Measurements from ENCODE around the gene SCNN1A. TPM values are rescaled to one million over a fixed set of nuclear protein-coding genes. Genes with fewer than 3 reads are reported as not detected.

The SCNN1A gene
- total RNA-seq, 3 donors from 2014 or later: 130 to 402 (median 386) TPM

- H3K36me3 ChIP-seq (ENCODE audit: low read depth): no peaks in the 10 kb centered on the region
- ATAC-seq: peak; percentile 39
- H3K9me3 ChIP-seq: no peaks in the 10 kb centered on the region
- intact Hi-C loops (cut with DNase I, micrococcal nuclease): loop anchor here (5.0 to 10.0 kb wide), 2 partner anchors 47 to 50 kb away; no protein-coding TSS in a partner anchor
- peaks cover 15% of the 10 kb centered on the region for H3K4me1 ChIP-seq (ENCODE audit: low read depth)
- peak overlapping the region; percentile 33 for H3K4me3 ChIP-seq
- TF ChIP-seq CTCF (IDR thresholded peaks at IDR 0.05): no peak
- peak in 1 of 3 donors; percentile 63 for DNase-seq
Observed at GRCh38 chr12:6384499-6385436, 9.4 kb upstream of the SCNN1A start.

GRCh38 chr12:6383572-6384498 is 8.5 kb upstream of the SCNN1A start, which contains the start of gene LTBR:
LTBR (plus strand) TSS chr12:6384162; CDS start chr12:6384359, 197 bp downstream.
- H3K9me3 ChIP-seq: no peaks in the 10 kb centered on the region
- H3K4me3 ChIP-seq: peak within 1 kb of the TSS; percentile 33
- H3K36me3 ChIP-seq (ENCODE audit: low read depth): no peaks in the 10 kb centered on the region
- DNase-seq (peak; percentile 94 to 97 (median 97)), ATAC-seq (peak; percentile 96)
- intact Hi-C loops (cut with DNase I, micrococcal nuclease): loop anchor here (5.0 to 10.0 kb wide), 2 partner anchors 47 to 49 kb away; no protein-coding TSS in a partner anchor
- TF ChIP-seq CTCF (IDR thresholded peaks at IDR 0.05): no peak
- H3K4me1 ChIP-seq (ENCODE audit: low read depth): peaks cover 19% of the 10 kb centered on the region

- Histone ChIP-seq H3K9me3 (no peaks in the 10 kb centered on the region), H3K36me3 (ENCODE audit: low read depth) (no peaks in the 10 kb centered on the region), H3K4me1 (ENCODE audit: low read depth) (peaks cover 27% of the 10 kb centered on the region), H3K4me3 (no peak overlapping the region)
- no peak for TF ChIP-seq CTCF (IDR thresholded peaks at IDR 0.05)
- intact Hi-C loops (cut with DNase I, micrococcal nuclease): loop anchor here (5.0 to 10.0 kb wide), 2 partner anchors 46 to 48 kb away; no protein-coding TSS in a partner anchor
- DNase-seq (peak in 1 of 3 donors; percentile 28), ATAC-seq (no peak)
Observed at GRCh38 chr12:6382982-6383381, 7.6 kb upstream of the SCNN1A start.

- intact Hi-C loops (cut with DNase I, micrococcal nuclease): loop anchor here (5.0 to 10.0 kb wide), 2 partner anchors 45 to 48 kb away; no protein-coding TSS in a partner anchor
- peaks cover 33% of the 10 kb centered on the region for H3K4me1 ChIP-seq (ENCODE audit: low read depth)
Observed at GRCh38 chr12:6382371-6382770, 7.0 kb upstream of the SCNN1A start.

More at GRCh38 chr12:6382371-6382770, 7.0 kb upstream of the SCNN1A start:
- H3K4me3 ChIP-seq: no peak overlapping the region
- TF ChIP-seq CTCF (IDR thresholded peaks at IDR 0.05): no peak
- no peaks in the 10 kb centered on the region for H3K9me3 ChIP-seq
- ATAC-seq (no peak), DNase-seq (peak in 1 of 3 donors; percentile 16)
- H3K36me3 ChIP-seq (ENCODE audit: low read depth): no peaks in the 10 kb centered on the region

Measured in mucosa of descending colon (tissue), 3 donors.